DMS153 treated with DMSO at 0.1 percent for 48 hours (cell line): ENCODE results near the gene ITGA7.
A peak's percentile ranks its signal among the peaks of the same experiment; 100 is the strongest.

ENCODE experiments used
- DNase-seq: peaks from one replicate; lab custom pipeline; 2025; ENCODE audit not compliant: unreplicated experiment; lab: John Stamatoyannopoulos, UW

ITGA7 gene

DNA sequence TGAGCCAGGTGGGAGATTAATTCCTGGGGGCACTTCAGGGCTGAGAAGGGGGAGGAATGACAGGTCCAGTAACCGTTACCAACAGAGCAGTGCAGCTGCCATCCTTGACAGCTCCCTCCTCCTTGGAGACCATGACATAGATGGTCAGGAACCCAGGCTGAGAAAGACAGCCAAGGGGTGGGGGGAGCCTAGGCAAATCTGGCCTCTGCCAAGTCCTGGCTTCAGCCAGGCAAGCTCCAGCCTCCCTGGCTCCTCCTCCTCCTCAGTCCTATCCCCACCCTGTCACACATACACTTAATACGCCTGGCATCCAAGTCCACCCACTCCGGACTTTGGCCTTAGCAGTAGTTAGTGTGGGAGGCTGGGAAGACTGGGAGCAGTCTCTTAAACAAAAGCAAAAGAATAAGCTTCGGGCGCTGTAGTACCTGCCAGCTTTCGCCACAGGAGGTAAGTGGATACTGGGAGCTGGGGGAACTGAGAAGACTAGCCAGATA, 12.4 kb upstream of the ITGA7 start, which contains the start of gene RDH5:
TSS of gene RDH5 (plus strand) at position 323 of the 494 bp plus-strand sequence. CDS start 792 bp downstream, outside the sequence.
- DNase-seq = no peak

DNA sequence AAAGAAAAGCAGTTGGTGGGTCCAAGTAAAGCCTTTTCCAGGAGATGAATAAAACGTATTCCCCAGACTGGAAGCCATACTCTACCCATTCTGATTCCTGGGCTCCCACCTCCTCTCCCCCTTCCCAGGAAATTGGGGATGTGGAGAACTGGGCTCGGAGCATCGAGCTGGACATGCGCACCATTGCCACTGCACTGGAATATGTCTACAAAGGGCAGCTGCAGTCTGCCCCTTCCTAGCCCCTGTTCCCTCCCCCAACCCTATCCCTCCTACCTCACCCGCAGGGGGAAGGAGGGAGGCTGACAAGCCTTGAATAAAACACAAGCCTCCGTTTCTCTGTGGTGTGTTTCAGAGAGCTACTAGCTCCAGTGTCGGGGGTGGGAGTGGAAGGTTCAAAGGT, 11.7 kb upstream of the ITGA7 start:
- DNase-seq = no peak

DNA sequence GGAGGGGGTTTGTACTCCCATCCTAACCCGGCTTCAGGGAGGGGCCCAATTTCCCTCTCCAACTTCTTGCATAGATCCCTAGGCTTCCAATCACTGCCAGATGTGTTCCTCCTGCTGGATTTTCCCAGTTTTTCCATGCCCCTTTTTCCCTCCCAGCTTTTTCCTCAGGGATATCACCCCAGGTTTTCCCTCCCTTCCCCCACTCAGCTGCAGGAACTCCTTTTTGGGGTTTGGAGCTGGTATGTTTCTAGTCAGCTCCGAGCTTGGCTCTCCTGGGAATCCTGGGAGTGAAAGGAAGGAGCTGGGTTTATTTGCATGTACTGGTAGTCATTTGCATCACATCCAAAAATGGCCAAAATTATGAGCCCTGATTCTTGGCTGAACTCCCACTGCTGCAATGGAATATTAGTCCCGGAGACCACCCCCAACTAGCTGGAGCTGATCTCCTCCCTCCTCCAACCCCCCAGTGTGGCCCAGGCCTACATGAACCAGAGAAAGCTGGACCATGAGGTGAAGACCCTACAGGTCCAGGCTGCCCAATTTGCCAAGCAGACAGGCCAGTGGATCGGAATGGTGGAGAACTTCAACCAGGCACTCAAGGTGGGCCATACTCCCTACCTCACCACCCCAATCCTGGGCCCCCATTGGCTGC, 11.0 kb upstream of the ITGA7 start:
- no peak for DNase-seq

GRCh38 chr12:55718015-55718414, 10.3 kb upstream of the ITGA7 start:
- no peak for DNase-seq

DNA sequence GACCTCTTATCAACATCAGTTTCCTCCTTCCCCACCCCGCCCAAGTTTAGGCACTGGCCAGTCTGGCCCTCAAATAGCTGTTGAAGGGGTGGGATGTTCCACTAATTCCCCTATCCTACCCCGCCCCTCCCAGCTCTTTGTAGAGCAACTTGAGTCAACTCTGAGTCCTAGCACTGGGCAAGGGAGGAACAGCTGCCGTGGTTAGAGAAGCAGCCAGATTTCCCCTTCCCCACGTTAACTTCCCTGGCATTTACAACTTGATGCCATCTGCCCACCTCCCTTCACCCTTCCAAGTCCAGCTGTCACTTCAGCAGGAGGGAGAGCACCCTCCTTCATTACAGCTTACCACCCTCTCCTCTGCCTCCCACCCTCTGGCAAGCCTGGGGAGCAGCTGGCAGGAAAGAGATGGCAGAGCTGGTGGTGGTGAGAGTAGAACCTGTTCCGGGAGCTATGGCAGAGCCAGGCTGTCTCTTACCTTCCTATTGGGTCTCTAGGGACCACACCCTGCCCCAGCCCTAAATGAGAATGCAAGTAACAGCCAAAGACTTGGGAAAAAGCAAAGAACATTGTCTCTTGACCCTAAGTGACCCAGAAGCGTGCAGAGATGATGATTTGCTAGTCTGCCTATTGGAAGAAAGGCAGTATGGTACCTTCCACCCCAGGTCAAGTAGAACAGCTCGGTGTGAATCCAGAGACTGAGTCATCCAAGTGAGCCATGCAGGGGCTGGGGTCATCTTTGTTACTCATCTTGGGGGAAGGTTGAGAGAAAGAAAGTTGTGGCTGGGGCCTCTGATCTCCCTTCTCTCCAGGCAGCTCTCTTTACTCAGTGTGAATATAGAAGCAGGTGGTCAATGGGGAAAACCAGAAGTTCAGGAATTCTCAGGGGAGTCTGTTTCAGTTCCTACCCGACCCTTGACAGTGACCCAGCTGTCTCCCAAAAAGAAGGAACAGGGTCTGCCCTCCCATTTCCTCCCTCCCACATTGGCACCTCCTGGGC, 9.6 kb upstream of the ITGA7 start:
- no peak for DNase-seq

DNA sequence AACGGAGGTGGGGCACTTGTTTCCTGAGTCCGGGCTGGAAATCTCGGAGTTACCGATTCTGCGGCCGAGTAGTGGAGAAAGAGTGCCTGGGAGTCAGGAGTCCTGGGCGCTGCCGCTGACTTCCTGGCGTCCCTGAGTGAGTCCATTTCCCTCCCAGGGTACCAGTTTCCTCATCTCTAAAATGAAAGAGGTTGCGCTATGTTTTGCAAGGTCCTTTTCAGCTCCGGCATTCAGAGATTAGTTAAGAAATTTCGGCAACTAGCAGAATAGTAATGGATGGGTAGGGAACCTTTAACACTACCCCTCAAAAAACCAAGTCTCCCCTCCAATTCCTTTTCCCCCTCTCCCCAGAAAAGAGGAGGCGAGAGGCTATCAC, 8.9 kb upstream of the ITGA7 start:
- DNase-seq = no peak

- DNase-seq = peak; percentile 87
Observed at GRCh38 chr12:55715833-55716581, 8.3 kb upstream of the ITGA7 start, which contains the start of gene BLOC1S1. TSS of gene BLOC1S1 (plus strand) at chr12:55716046. CDS start at chr12:55716052, 6 bp downstream.

DNA sequence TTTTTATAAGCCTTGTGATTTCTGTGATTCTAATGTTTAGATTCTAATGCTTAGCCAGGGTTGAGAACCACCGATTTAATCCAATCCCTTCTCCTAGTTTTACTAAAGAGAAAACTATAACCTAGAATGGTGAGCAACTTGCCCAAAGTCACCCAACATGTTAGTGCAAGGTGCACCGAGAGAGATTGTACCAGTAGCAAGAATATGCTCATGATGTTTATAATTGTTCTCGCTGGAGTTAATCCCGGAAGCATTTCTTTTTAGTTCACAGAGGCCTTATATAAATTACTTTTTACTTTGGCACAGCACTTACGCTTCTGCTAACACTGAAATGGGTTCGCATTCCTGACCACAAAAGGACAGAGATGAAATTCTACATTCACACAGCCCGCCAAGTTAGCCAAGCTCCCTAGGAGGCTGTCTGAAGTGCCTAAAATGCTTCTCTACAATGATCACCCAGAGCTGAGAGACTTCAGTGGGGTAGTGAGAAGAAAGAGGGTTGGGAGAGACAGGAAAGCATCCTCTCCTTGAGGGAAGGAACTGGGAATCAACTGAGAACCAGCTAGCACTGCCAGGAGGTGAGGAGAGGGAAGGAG, 7.6 kb upstream of the ITGA7 start:
- DNase-seq = no peak

DNA sequence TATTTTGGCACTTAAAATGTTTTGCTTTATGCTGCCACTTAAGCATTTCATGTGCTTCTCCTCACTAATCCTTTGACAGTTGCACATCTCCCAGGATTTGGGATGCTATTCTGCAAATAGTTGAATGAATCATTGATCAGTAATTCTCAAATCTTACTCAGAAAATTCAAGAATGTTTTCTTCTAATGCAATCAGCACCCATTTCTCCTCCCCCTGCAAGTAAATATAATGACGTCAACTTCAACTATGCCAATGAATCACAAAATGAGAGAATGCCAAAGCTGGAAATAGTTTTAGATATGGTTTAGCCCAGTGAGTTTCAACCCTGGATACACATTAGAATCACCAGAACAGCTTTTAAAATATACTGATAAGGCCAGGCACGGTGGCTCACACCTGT, 6.0 kb upstream of the ITGA7 start:
- DNase-seq = no peak

GRCh38 chr12:55712700-55713415, 5.2 kb upstream of the ITGA7 start:
- no peak for DNase-seq

DNA sequence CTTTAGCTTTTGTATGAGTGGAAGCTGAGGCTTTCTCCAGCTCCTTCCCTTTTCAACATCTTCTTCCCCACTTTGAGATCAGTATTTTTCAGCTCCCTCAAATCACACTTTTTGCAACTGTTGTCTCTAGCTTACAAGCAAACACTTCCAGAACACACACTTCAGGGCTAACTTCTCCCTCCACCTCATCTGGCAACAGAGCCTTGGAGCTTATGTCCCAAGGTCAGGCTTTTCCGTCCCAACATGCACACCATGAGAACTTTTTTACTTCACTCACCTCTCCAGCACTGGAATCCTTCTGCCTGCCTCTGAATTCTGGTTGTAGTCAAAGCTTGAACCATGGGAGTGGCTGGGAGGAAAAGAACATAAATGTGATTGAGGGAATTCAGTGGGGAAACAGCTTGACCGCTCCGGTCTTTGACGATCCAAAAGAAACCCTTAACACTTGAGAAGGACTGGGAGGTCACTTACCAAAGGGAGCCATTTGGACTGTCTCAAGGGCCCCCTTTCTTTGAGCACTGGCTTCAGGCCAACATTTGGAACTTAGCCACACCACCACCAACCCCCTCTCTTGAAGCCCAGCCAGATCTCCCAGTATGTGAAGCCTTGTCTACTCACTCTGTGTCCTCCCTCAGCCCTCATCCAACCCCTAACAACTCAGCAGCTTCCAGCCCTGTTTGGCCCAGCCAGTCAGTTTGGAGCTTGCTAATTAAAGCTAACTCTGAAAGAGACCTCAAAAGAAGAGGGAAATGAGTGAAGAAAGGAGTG, 4.3 kb upstream of the ITGA7 start:
- no peak for DNase-seq

- DNase-seq = no peak
Observed at GRCh38 chr12:55708695-55709233, 1.1 kb upstream of the ITGA7 start.

DNA sequence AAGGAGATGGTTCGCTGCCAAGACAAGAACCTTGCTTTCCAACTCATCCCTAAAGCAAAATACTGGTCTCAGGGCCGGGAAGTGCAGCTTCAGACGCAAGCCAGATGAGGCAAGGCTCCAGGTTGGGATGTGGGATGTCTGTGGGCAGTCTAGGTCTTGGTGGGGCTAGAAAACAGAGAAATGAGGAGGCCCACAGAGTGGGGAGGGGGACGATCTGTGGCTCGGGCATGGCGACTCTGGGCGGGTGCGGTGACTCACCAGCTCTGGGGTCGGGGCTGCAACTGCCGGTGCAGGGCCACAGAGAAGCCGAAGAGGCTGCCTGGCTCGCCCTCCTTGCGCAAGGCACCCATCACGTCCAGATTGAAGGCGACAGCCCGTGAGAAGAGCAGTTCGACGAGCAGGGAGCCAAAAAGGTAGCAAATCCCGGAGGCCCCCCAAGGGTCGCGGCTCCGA, 459 bp downstream of the ITGA7 start:
- no peak for DNase-seq

DNA sequence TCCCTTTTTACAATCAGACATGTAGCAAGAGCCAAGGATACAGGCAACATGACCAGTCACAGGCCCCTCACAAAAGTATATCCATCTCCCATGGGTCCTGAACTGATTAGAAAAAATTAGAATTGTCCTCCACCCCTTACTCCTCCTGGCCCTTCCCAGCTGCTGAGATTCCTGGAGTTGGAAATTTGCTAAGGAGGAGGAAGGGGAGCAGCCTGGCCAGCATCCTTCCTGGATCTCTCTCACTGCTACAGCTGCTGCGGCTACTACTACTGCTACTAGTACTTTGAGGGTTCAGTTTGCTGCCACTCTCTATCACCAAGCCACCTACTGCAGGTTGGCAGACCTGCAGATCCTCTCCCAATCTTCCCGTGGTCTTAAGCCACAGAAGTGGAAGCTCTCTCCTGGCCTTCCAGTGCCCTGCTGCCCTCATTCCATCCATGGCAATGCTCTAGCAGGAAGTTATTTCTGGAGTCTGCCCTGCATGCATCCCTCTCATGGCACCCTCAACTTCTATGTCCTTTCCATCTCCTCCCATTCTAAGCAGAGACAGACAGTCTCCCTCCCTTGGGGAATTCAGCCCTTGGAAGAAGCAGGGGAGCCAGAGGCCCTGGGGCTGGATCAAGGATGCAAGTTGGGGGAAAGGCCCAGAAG, 1.0 kb downstream of the ITGA7 start:
- DNase-seq = no peak

GRCh38 chr12:55705782-55706402, 1.8 kb downstream of the ITGA7 start:
- no peak for DNase-seq

DNA sequence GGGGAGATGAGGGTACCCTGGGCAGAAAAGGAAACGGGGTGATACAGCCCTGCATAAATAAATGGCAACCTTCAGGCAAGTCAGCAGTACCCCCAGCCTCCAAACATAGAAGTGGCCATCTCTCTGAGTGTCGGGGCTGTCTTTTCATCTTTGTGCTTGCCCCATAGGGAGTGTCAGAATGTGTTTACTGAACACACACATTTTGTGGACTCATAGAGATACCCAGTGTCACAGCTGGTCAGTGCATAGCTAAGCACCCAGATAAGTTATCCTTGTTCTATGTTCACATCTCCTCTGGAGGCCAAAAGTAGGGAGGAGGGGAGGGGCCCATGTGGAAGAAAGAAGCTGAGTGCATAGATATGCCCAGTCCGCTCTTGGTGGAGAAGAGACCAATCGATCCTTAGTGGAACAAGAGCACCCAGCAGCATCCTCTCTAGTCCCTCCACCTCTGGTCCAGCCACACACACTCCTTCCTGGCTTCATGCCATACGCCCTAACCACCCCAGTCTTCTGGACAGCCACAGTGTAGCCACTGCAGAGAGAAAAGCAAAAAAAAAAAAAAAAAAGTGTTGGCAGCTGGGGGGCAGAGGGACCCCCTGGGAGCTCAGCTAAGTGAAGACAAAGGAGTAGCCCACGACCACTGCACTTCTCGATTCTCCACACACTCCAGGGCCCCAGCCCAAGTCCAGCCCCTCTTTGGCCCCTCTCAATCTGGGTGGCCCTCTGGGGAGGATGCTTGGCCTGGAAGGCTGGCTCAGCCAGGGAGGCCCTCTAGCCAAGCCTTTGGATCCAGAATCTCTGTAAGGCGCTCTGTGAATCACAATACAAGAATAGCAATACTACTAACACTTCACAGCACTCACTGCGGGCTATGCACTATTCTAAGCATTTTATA, 2.6 kb downstream of the ITGA7 start:
- DNase-seq = no peak
